H1 (cell line): ENCODE measurements around the gene EXOC5.

Experiments
- HDAC2 ChIP-seq, 2 experiments: fragments of 300-600 bp in 1 of 2; sonication (generic) in 1 of 2; IDR thresholded peaks; 2 replicates each; pipeline ENCODE4 v1.6.1; 2011 to 2012; ENCODE audit warnings: low read depth in 2 of 2, low read length in 2 of 2, mild to moderate bottlenecking in 2 of 2, moderate library complexity in 2 of 2, borderline replicate concordance in 1 of 2, inconsistent platforms in 1 of 2
- POLR2A ChIP-seq, 2 experiments: IDR thresholded peaks; 1 replicate in 1 of 2; 2 replicates in 1 of 2; pipeline ENCODE4 v1.6.1; 2011; ENCODE audit warnings: low read depth in 2 of 2, low read length in 2 of 2, mild to moderate bottlenecking in 2 of 2; ENCODE audit errors: control extremely low read depth in 1 of 2
- TAF1 ChIP-seq: IDR thresholded peaks from 2 replicates; pipeline ENCODE4 v1.6.1; 2011; ENCODE audit warnings: mild to moderate bottlenecking, low read depth, low read length

DNA sequence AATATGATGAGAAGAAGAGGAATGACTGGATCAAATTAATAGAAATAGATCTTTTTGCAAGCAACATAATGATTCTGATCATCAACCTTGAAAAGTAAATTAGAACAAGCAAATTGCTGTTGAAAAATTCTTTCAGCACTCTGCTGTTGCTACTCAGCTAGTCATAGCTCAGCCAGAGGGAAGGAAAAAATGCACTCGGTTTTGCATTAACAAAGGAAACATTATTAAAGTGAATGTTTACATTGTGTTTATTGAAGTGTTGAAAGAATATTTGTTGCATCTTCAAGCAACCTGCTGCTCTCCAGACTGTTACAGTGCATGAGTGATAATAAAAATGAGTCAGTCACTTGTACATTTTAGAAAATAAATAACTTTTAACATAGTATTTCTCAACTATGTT, 26.5 kb upstream of the EXOC5 start:
- TF ChIP-seq POLR2A (IDR thresholded peaks at IDR 0.05; ENCODE audit: control extremely low read depth in 1 of 2, low read depth in 2 of 2, low read length in 2 of 2): no peak
- TF ChIP-seq TAF1: no peak
- no peak for TF ChIP-seq HDAC2 (IDR thresholded peaks at IDR 0.05; ENCODE audit: borderline replicate concordance in 1 of 2, low read depth in 2 of 2, low read length in 2 of 2)
